Measurements from ENCODE around the gene PARPBP.

The PARPBP gene

DNA sequence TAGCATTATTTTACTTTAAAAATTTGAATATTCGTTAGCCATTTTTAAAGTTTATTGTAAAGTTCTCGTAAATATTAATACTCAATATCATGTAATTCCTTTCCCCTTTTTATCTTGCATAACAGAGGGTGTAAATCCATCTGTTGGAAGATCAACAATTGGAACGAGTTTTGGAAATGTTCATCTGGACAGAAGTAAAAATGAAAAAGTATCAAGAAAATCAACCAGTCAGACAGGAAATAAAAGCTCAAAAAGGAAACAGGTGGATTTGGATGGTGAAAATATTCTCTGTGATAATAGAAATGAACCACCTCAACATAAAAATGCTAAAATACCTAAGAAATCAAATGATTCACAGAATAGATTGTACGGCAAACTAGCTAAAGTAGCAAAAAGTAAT is 75.8 kb downstream of the PARPBP start:
- Histone ChIP-seq H3K4me3 (ENCODE audit: low read depth in 1 of 5, low read length in 5 of 5) (no peak overlapping the region), H3K9ac (ENCODE audit: low read length in 5 of 5) (no peak overlapping the region), H3K9me3 (ENCODE audit: control insufficient read depth in 5 of 5, low read length in 5 of 5) (no peaks in the 10 kb centered on the region), H3K4me1 (ENCODE audit: control insufficient read depth in 5 of 5, insufficient read depth in 5 of 5, low read length in 5 of 5) (no peaks in the 10 kb centered on the region), H3K27ac (ENCODE audit: low read depth, low read length) (no peak overlapping the region), H3K36me3 (ENCODE audit: control insufficient read depth in 5 of 5, insufficient read depth in 5 of 5, low read length in 5 of 5) (no peaks in the 10 kb centered on the region), H3K27me3 (ENCODE audit: control insufficient read depth in 5 of 5, insufficient read depth in 4 of 5, low read length in 5 of 5) (no peaks in the 10 kb centered on the region)

DNA sequence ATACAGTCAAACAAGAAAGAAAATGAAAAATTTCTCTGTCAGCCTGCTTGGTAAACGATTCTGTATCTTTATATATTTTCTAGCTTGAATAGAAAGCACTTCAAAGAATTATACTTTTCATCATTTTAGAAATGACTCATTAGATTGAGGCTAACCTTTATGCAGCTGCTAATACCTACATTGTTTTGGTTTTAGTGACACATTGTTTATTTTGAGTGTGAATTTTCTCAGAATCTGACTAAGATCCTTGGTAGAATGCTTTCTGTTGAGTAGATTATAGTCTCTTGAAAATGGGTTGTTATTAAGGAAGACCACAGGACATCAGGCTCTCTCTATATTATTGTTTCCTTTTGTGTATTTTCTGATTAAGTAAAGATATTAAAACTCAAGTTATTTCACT is 77.8 kb downstream of the PARPBP start, which contains the start of gene PMCH:
Gene PMCH (minus strand): TSS at position 45 of the 400 bp plus-strand sequence. CDS start 63 bp downstream, outside the sequence.
- Histone ChIP-seq H3K9ac (ENCODE audit: low read length in 5 of 5) (no peak within 1 kb of the TSS), H3K9me3 (ENCODE audit: control insufficient read depth in 5 of 5, low read length in 5 of 5) (no peaks in the 10 kb centered on the region), H3K4me3 (ENCODE audit: low read depth in 1 of 5, low read length in 5 of 5) (no peak within 1 kb of the TSS), H3K27ac (ENCODE audit: low read depth, low read length) (no peak within 1 kb of the TSS), H3K27me3 (ENCODE audit: control insufficient read depth in 5 of 5, insufficient read depth in 4 of 5, low read length in 5 of 5) (no peaks in the 10 kb centered on the region), H3K36me3 (ENCODE audit: control insufficient read depth in 5 of 5, insufficient read depth in 5 of 5, low read length in 5 of 5) (no peaks in the 10 kb centered on the region), H3K4me1 (ENCODE audit: control insufficient read depth in 5 of 5, insufficient read depth in 5 of 5, low read length in 5 of 5) (no peaks in the 10 kb centered on the region)

DNA sequence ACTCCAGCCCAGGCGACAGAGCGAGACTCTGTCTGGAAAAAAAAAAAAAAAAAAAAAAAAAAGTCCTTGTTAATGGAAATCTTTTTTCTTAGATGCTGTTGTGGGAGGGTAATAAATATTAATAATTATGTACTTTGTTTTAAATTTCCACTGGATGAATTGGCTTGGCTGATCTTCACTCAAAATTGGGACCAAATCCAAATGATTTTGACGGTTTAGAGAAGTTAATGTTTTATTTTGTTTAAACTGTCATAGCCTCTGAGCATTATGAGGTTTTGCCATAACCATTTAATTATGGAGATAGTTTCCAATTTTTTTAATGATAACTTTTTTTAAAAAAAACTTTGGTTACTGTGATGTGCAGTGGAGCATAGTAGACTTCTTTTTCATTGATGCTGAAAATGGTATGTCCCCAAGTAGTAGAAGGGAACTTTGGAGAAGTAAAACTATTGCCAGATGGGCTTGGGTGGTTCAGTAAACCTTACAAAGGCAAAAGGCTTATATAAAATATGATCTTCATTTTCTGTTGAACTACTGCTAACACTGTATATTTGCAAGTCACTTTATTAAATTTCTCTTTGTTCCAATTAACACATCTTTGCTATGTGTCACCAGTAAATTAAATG is 81.6 kb downstream of the PARPBP start:
- Histone ChIP-seq H3K9ac (ENCODE audit: low read length in 5 of 5) (no peak overlapping the region), H3K27me3 (ENCODE audit: control insufficient read depth in 5 of 5, insufficient read depth in 4 of 5, low read length in 5 of 5) (no peaks in the 10 kb centered on the region), H3K4me3 (ENCODE audit: low read depth in 1 of 5, low read length in 5 of 5) (no peak overlapping the region), H3K9me3 (ENCODE audit: control insufficient read depth in 5 of 5, low read length in 5 of 5) (no peaks in the 10 kb centered on the region), H3K4me1 (ENCODE audit: control insufficient read depth in 5 of 5, insufficient read depth in 5 of 5, low read length in 5 of 5) (no peaks in the 10 kb centered on the region), H3K36me3 (ENCODE audit: control insufficient read depth in 5 of 5, insufficient read depth in 5 of 5, low read length in 5 of 5) (no peaks in the 10 kb centered on the region), H3K27ac (ENCODE audit: low read depth, low read length) (no peak overlapping the region)

DNA sequence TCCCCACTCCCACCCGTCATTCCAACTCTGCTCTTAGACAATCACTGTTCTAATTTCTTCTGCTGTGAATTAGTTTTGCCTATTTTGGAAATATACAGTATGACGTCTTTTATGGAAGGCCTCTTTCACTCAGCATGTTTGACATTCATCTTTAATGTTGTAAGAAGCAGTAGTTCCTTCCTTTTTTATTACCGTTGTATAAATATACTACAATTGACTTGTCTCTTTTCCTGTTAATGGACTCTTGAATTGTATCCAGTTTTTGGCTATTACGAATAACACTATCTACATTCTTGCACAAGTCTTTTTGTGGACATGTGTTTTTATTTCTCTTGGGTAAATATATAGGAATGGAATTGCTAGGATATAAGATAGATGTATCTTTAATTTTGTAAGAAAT is 82.6 kb downstream of the PARPBP start:
- H3K27ac ChIP-seq (ENCODE audit: low read depth, low read length), result no peak overlapping the region
- no peaks in the 10 kb centered on the region for H3K9me3 ChIP-seq (ENCODE audit: control insufficient read depth in 5 of 5, low read length in 5 of 5)
- H3K4me3 ChIP-seq (ENCODE audit: low read depth in 1 of 5, low read length in 5 of 5), result no peak overlapping the region
- H3K27me3 ChIP-seq (ENCODE audit: control insufficient read depth in 5 of 5, insufficient read depth in 4 of 5, low read length in 5 of 5), result no peaks in the 10 kb centered on the region
- no peaks in the 10 kb centered on the region for H3K36me3 ChIP-seq (ENCODE audit: control insufficient read depth in 5 of 5, insufficient read depth in 5 of 5, low read length in 5 of 5)
- H3K4me1 ChIP-seq (ENCODE audit: control insufficient read depth in 5 of 5, insufficient read depth in 5 of 5, low read length in 5 of 5), result no peaks in the 10 kb centered on the region
- no peak overlapping the region for H3K9ac ChIP-seq (ENCODE audit: low read length in 5 of 5)

DNA sequence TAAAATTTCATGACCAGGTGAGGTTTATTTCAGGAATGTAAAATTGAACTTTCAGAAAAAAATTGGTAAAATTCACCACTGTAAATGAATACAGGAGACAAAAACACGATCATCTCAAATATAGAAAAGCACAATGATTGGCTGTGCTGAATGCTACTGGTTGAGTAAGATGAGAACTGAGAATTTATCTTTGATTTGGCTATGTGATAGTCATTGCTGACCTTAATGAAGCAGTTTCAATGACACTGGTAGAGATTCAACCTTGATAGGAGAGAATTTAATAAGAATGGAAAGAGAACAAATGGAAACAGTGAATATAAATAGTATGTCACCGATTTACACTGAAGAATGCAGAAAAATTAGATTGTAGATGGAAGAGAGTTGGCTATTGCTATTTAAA is 84.0 kb downstream of the PARPBP start:
- no peak overlapping the region for H3K4me3 ChIP-seq (ENCODE audit: low read depth in 1 of 5, low read length in 5 of 5)

DNA sequence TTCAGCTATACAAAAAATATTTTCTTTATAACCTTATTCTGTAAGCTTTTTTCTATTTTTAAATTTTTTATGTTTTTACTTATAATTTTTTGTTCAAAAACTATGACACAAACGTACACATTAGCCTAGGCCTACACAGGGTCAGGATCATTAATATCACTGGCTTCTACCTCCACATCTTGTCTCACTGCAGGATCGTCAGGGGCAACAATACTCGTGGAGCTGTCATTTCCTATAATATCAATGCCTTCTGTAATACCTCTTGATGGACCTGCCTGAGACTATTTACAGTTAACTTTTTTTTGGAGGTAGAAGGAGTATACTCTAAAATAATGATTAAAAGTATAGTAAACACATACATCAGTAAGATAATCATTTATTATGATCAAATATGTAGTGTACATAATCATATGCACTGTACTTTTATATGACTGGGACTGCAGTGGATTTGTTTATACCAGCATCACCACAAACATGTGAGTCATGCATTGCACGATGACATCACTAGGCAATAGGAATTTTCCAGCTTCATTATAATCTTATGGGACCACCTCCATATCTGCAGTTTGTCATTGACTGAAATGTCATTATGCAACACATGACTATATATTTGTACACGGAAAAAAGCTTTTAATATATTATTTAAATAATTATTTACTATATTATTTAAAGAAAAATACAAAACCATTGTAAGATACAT is 96.2 kb downstream of the PARPBP start:
- Histone ChIP-seq H3K27ac (ENCODE audit: low read depth, low read length) (no peak overlapping the region), H3K4me1 (ENCODE audit: control insufficient read depth in 5 of 5, insufficient read depth in 5 of 5, low read length in 5 of 5) (peaks cover 0 to 5% (median 0%) of the 10 kb centered on the region in 5 donors), H3K27me3 (ENCODE audit: control insufficient read depth in 5 of 5, insufficient read depth in 4 of 5, low read length in 5 of 5) (no peaks in the 10 kb centered on the region), H3K9me3 (ENCODE audit: control insufficient read depth in 5 of 5, low read length in 5 of 5) (no peaks in the 10 kb centered on the region), H3K36me3 (ENCODE audit: control insufficient read depth in 5 of 5, insufficient read depth in 5 of 5, low read length in 5 of 5) (no peaks in the 10 kb centered on the region), H3K9ac (ENCODE audit: low read length in 5 of 5) (no peak overlapping the region), H3K4me3 (ENCODE audit: low read depth in 1 of 5, low read length in 5 of 5) (no peak overlapping the region)

More for the DNA sequence above, 84.0 kb downstream of the PARPBP start:
- H3K36me3 ChIP-seq (ENCODE audit: control insufficient read depth in 5 of 5, insufficient read depth in 5 of 5, low read length in 5 of 5), result no peaks in the 10 kb centered on the region
- H3K9ac ChIP-seq (ENCODE audit: low read length in 5 of 5), result no peak overlapping the region
- no peaks in the 10 kb centered on the region for H3K4me1 ChIP-seq (ENCODE audit: control insufficient read depth in 5 of 5, insufficient read depth in 5 of 5, low read length in 5 of 5)
- no peak overlapping the region for H3K27ac ChIP-seq (ENCODE audit: low read depth, low read length)
- H3K27me3 ChIP-seq (ENCODE audit: control insufficient read depth in 5 of 5, insufficient read depth in 4 of 5, low read length in 5 of 5), result no peaks in the 10 kb centered on the region
- peaks cover 0 to 6% (median 0%) of the 10 kb centered on the region in 5 donors for H3K9me3 ChIP-seq (ENCODE audit: control insufficient read depth in 5 of 5, low read length in 5 of 5)

DNA sequence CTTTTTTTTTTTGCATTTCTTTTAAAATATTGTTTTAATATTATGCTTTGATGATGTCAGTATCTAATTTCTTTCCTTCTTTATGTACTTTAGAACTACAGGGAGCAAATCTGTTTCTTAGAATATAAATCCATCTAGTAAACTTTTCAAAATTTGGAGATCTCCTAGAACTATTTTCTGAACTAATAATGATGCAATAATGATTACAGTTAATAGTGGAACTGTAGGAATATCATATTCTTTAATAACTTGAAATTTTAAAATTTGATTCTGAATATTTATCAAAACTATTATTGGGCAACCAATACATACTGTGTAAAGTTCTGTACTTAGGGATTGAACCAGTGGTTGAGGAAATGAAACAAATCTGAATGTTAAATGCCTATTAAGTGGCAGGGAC is 100.8 kb downstream of the PARPBP start:
- H3K9me3 ChIP-seq (ENCODE audit: control insufficient read depth in 5 of 5, low read length in 5 of 5), result no peaks in the 10 kb centered on the region

DNA sequence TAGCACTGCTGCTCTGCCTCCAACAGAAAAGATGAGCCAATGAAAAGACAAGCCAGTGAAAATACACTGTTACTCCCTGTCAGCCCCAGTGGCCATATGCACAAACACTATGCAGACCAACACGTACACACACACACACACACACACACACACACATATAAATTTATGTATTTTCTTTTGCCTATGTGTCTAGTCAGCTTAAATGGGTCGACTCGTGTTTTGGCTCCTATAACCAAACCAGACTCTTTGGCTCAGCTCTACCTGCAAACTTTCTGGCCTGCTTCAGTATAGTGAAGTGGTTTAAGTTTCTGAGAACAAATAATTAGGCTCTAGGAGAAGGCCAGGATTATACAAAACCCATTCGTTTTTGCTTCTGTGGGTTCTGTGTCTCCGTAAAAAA is 108.0 kb downstream of the PARPBP start:
- no peak overlapping the region for H3K9ac ChIP-seq (ENCODE audit: low read length in 5 of 5)
- no peaks in the 10 kb centered on the region for H3K27me3 ChIP-seq (ENCODE audit: control insufficient read depth in 5 of 5, insufficient read depth in 4 of 5, low read length in 5 of 5)
- H3K4me1 ChIP-seq (ENCODE audit: control insufficient read depth in 5 of 5, insufficient read depth in 5 of 5, low read length in 5 of 5), result no peaks in the 10 kb centered on the region
- no peaks in the 10 kb centered on the region for H3K9me3 ChIP-seq (ENCODE audit: control insufficient read depth in 5 of 5, low read length in 5 of 5)
- H3K27ac ChIP-seq (ENCODE audit: low read depth, low read length), result no peak overlapping the region
- no peaks in the 10 kb centered on the region for H3K36me3 ChIP-seq (ENCODE audit: control insufficient read depth in 5 of 5, insufficient read depth in 5 of 5, low read length in 5 of 5)
- H3K4me3 ChIP-seq (ENCODE audit: low read depth in 1 of 5, low read length in 5 of 5), result no peak overlapping the region

More for the DNA sequence above, 100.8 kb downstream of the PARPBP start:
- H3K36me3 ChIP-seq (ENCODE audit: control insufficient read depth in 5 of 5, insufficient read depth in 5 of 5, low read length in 5 of 5), result no peaks in the 10 kb centered on the region
- H3K4me1 ChIP-seq (ENCODE audit: control insufficient read depth in 5 of 5, insufficient read depth in 5 of 5, low read length in 5 of 5), result peaks cover 0 to 5% (median 0%) of the 10 kb centered on the region in 5 donors
- H3K27me3 ChIP-seq (ENCODE audit: control insufficient read depth in 5 of 5, insufficient read depth in 4 of 5, low read length in 5 of 5), result no peaks in the 10 kb centered on the region
- H3K4me3 ChIP-seq (ENCODE audit: low read depth in 1 of 5, low read length in 5 of 5), result no peak overlapping the region
- no peak overlapping the region for H3K27ac ChIP-seq (ENCODE audit: low read depth, low read length)
- no peak overlapping the region for H3K9ac ChIP-seq (ENCODE audit: low read length in 5 of 5)

DNA sequence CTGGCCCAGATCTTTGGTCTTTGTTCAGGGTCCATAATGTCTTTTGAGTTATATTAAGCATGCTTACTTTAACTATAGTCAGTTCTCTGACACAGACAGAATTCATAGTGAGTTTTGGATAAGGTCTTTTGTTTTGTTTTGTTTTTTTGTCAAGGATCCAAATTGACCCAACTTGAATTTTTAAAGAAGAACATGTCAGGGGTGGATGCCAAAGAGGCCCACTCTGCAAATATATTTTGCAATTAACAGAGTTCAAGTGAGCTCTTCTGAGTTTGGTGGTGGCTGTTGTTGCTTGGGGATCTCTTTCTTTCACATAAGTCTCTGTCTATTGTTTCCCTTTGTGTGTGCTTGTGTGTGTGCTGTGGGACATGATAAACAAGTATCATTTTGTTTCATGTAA is 112.1 kb downstream of the PARPBP start:
- H3K4me3 ChIP-seq (ENCODE audit: low read depth in 1 of 5, low read length in 5 of 5), result no peak overlapping the region
- H3K4me1 ChIP-seq (ENCODE audit: control insufficient read depth in 5 of 5, insufficient read depth in 5 of 5, low read length in 5 of 5), result peaks cover 0 to 2% (median 0%) of the 10 kb centered on the region in 5 donors
- no peaks in the 10 kb centered on the region for H3K36me3 ChIP-seq (ENCODE audit: control insufficient read depth in 5 of 5, insufficient read depth in 5 of 5, low read length in 5 of 5)
- no peak overlapping the region for H3K27ac ChIP-seq (ENCODE audit: low read depth, low read length)
- H3K9me3 ChIP-seq (ENCODE audit: control insufficient read depth in 5 of 5, low read length in 5 of 5), result no peaks in the 10 kb centered on the region
- no peaks in the 10 kb centered on the region for H3K27me3 ChIP-seq (ENCODE audit: control insufficient read depth in 5 of 5, insufficient read depth in 4 of 5, low read length in 5 of 5)
- H3K9ac ChIP-seq (ENCODE audit: low read length in 5 of 5), result no peak overlapping the region

DNA sequence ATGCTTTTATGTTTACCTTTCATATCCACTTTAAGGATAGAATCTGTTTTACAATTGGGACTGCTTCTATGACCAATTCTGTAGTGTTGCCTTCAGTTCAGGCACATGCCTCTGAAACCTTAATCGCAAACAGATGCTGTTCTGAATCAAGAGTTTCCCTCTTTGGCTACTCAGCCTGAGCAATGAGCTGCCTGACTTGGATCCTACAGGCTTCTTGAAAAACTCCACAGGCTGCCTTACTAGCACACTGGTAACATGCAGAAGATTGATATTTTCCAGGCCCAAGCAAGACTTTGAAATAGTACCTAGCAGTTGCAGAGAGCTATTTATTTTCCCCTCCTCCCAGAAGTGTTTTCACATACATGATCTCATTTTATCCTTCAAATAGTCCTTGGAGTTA is 112.5 kb downstream of the PARPBP start:
- Histone ChIP-seq H3K36me3 (ENCODE audit: control insufficient read depth in 5 of 5, insufficient read depth in 5 of 5, low read length in 5 of 5) (no peaks in the 10 kb centered on the region), H3K27ac (ENCODE audit: low read depth, low read length) (no peak overlapping the region), H3K4me1 (ENCODE audit: control insufficient read depth in 5 of 5, insufficient read depth in 5 of 5, low read length in 5 of 5) (peaks cover 0 to 2% (median 0%) of the 10 kb centered on the region in 5 donors)

More for the DNA sequence above, 112.5 kb downstream of the PARPBP start:
- no peak overlapping the region for H3K4me3 ChIP-seq (ENCODE audit: low read depth in 1 of 5, low read length in 5 of 5)
- H3K27me3 ChIP-seq (ENCODE audit: control insufficient read depth in 5 of 5, insufficient read depth in 4 of 5, low read length in 5 of 5), result no peaks in the 10 kb centered on the region
- H3K9ac ChIP-seq (ENCODE audit: low read length in 5 of 5), result no peak overlapping the region
- H3K9me3 ChIP-seq (ENCODE audit: control insufficient read depth in 5 of 5, low read length in 5 of 5), result no peaks in the 10 kb centered on the region
